KG1 (cell line): ENCODE results near the gene CAMK2N1.

Source experiments
- DNase-seq: peaks from one replicate; lab custom pipeline; 2025; lab: John Stamatoyannopoulos, UW

CAMK2N1 gene

DNA sequence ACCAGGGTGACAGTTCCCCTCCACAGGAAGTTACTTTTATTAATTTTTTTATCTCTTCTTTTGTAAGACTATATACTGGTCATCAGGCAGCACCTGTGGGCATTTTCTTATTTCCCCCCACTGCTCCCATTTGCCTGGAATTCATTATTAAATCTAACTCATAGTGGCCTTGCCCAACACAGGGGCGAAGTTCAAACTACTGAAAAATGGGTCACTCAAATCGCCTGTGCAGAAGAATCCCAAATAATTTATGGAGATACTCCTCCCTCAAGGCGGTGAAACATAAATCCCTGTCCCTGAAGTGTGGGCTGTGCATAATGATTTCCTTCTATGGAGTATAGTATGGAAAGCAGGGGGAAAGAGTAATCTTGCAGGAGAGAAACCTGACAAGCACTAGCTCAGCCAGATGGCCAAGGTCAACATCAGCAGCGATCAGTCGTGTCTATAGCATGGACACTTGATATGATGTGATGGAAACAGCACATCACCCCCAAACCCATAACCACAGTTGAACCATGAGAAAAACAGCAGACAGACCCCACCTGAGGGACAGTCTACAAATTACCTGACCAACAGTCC, 7.9 kb downstream of the CAMK2N1 start:
- no peak for DNase-seq

DNA sequence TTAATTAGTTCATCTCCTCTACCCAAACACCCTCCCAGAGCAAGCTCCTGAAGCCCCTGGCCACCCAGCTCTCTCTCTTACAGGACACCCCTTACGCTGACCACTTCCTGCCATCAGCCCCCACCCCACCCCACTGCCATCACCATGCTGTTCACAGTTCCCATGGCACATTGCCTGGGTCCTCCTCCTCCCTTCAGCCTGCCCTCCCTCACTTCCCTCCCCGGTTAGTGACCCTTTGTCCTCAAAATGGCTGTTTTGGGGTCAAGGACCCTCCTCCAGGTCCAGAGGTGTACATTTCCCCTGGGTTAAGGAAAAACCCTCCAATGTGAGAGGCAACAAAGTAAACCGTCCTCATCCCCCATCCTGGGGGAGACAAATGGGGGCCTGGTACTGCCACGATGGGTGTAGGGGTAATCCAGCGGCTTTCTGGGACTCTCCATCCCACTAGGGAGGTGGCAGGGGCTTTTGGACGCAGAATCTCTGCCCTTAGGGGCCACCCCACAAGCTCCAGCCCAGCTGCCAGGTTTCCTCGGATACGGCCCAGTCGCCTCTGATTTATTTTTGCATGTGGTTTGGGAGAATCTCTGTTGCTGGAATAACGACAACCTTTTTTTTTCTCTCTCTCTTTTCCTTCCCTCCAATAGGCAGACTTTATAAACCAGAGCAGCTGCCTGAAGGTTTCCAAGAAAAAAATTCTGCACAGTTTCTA, 8.5 kb downstream of the CAMK2N1 start:
- no peak for DNase-seq

DNA sequence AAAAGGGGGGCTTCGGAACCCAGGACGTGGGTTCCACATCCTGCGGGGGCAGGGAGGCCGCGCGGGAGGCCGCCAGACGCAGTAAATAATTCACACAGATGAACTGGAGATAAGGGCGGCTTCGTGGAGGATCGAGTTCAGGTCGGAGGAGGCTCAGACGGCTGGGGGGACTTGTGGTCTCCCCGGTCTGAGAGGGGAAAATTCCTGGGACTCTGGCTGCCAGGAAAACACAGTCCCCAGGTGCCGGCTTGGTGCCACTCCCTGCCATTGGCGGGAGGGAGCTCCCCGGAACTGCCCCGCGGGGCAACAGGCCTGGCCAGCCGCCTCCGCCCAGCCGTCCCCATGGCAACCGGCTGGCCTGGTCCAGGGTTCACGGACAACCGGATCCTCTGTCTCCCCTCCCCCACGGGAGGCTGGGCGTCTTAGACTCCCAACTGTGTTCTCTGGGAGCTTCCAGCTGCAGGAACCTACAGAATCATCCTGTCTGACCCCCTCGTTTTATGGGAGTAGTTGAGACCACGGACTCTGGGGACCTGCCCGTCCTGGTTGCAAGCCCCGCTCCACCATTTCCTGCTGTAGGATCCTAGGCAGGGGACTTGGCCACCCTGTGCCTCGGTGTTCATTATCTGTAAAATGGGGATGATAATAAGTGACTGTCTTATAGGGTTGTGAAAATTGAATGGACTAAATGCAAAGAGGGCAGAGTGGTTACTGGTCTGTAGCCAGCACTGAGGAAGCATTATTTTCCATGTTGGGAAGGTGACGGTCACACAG, 9.6 kb downstream of the CAMK2N1 start:
- no peak for DNase-seq

DNA sequence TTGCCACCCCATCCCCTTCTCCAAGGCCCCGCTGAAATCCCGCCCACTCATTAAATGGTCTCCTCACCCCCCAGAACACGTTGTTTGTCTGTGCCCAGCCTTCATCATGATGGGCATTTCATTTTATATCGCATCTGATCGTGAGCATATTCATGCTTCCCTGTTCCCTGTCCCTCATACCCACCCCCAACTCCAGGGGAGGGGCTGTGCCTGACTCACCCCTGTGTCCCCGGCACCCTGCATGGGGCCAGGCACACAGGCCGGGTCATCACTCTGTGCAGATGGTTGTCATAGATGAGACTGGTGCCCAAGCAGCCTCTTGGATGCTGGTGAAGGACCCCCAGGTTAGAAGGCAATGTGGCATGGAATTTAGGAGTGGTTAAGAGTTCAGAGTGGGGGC, 11.0 kb downstream of the CAMK2N1 start:
- DNase-seq, result no peak

DNA sequence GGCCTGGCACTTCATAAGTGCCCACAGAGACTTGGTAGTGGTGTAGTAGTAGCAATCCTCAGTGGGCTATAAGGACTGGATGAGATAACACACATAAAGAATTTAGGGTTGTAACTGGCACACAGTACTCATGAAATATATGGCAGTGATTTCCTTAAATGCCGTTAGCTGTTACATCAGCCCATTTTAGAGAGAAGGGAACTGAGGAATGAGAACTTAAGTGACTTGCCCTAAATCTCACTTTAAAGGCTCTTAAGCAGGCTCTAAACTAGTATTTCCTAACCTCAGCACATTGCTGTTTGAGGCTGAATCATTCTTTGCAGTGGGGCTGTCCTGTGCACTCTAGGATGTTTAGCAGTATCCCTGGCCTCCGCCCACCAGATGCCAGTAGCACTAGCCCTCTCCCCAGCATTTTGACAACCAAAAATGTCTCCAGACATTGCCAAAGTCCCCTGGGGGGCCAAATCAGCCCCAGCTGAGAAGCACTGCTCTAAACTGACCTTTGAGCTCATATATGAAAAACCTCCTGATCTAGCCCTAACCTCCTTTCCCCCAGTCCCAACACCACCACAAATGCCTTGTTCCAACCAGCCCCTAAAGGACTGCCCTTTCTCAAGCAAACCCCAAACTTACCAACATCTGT, 11.6 kb downstream of the CAMK2N1 start:
- DNase-seq, result no peak

DNA sequence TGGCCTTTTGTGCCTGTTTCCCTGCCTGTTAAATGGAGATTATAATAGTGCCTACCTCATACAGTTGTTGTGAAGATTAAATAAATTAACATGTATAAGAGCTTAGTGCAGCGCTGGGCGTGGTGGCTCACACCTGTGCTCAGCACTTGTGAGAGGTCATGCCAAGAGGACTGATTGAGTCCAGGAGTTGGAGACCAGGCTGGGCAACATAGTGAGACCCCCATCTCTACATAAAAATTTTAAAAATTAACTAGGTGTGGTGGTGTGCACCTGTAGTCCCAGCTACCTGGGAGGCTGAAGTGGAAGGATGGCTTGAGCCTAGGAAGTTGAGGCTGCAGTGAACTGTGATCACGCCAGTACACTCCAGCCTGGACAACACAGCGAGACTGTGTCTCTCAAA, 12.1 kb downstream of the CAMK2N1 start:
- no peak for DNase-seq

DNA sequence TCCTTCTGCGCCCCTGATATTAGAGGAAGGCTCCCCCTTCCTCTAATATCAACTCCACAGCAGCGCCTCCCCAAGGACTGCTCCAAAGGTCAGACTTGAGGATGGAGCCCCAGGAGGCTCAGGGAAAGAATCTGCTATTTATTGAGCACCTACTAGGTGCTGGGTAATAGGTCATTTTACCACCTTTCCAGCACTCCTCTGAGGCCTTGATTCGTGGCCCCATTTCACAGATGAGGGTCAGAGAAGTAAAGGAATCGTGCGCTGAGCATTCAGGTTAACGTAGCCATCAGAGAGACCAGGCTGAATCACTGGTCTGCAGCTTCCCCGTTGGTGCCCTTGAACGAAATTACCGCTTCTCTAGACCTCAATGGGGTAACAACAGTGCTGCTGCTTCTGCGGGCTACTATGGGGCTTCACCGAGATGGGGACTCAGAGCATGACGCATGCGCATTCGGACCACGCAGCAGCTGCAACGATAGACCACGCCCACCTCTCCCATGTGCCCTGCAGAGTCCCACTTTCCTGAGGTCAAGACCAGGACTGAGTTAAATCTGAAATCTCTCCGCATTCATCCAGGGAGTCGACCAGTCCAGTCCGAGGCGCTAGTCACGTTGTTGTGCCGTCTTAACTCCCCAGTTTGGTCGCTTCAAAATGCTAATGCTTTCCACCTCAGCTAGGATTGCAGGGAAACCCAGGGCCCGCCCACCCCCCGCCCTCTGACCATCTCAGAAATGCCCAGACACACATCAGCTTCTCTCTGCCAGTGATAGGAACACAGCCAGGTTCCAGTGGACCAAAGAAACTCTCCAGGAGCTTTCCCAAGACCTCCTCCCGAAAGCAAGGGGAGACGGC, 12.9 kb downstream of the CAMK2N1 start:
- DNase-seq, result no peak

DNA sequence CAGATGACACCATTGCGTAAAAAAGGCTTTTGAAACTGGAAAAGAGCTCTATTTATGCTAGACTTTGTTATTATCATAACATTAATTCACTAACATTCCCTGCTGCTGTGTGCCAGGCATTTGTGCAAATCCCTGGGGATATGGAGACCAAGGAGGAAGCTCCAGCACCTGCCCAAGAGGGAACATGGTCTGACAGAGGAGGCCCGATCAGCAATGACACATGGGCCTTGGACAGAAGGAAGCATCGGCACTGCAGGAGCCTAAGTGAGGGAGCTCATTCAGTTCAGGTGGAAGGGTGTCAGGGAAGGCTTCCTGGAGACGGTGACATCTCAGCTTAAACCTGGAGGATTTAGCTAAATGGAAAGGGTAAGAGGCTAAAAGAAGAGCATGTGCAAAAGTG, 13.9 kb downstream of the CAMK2N1 start:
- DNase-seq, result no peak

DNA sequence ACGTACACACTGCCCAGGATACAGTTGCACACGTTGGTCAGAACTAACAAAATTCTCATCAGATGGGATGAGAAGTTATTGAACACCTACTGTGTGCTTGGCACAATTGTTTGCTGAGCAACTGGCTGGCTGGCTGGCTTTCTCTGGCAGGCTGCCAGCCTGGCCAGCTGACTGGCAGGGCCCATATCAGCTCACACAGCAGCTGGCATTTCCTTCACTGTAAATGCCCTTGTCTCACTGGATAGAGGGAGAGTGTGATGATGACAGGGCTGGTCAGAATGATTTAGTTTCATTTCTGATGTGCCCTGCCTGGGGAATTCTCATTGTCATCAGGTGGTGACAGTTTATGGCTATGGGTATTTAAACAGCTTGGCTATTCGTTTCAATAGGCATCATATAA, 15.8 kb downstream of the CAMK2N1 start:
- no peak for DNase-seq

DNA sequence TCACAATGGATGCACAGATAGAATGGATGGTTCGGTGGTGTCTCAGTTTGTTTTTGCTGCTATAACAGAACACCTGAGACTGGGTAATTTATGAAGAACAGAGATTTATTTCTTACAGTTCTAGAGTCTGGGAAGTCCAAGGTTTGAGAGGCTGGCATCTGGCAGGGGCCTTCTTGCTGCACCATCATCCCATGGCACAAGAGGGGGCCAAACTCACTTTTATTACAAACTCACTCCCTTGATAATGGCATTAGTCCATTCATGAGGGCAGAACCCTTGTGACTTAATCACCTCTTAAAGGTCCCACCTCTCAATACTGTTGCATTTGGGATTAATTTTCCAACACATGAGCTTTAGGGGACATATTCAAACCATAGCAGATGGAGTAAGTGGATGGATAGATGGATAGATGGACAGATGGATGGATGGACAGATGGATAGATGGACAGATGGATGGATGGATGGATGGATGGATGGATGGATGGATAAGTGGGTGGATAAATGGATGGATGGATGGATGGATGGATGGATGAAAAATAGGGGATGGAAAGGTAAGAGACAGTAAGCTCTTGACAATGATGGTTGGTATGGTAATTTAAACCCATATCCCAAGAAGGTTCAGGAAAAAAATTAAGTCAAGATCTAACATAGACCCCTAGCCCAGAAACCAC, 16.5 kb downstream of the CAMK2N1 start:
- DNase-seq, result no peak

DNA sequence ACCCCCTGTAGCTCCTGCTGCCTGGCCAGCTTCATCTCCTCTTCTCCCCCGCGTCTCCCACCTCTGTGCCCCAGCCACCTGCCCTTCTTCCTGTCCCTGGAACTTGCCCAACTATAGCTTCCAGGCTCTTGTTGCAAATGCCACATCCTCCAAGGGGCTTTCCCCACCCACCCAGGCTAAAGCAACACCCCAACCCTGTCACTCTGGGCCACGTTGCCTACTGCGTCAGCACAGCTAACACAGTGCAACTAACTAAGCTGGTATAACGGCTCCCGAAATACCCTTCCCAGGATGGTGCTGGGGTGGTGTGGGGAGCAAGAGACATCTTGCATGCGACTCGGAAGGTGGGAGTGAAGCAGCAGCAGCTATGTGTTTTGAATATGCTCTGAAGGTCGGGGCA, 19.7 kb downstream of the CAMK2N1 start:
- DNase-seq, result no peak

DNA sequence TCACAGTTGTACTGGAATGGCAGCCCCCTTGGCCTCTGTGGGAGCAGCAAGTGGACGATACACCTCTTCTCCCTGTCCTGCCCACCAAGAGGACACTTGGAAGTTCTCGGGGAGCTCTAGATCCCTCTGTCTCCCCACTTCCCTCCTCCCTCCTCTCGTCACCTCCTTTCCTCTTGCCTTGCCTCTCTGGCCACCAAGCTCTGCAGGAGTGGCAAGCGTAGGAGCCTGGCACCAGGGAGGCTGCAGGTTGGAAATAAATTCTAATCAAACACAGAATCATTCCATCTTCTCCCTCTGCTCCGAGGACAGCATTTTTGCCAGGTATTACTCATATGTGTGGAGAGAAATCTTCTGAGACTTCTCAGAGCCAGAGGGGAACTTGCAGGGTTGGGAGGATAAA, 20.8 kb downstream of the CAMK2N1 start:
- no peak for DNase-seq

DNA sequence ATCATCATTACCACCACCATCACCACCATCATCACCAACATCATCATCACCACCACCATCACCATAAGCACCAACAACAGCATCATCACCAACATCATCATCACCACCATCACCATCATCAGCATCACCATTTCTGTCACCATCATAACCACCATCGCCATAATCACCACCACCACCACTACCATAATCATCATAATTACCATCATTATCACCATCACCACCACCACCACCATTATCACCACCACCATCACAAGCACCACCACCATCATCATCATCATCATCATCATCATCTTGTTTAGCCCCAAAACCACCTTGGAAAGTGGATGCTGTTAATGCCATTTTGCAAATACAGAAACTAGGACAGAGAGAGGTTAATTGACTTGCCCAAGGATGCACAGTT, 22.5 kb downstream of the CAMK2N1 start:
- DNase-seq, result no peak

DNA sequence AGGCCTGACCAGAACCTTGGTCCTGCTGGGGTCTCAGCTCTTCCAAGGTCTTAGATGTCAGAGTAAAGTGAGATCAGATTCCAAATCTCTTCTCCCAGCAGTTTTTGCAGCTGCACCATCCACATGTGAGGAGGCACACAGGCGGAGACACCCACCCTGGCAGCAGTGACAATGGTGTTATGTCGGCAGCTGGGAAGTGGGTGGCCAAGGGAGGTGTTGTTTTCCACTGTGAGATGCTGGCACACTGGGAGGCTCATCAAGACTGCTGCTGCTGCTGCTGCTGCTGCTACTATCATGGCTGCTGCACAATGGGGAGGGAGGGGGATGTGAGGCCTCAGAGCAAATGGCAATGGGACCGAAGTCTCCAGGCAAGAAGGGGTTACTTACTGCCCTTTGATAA, 23.6 kb downstream of the CAMK2N1 start:
- no peak for DNase-seq

DNA sequence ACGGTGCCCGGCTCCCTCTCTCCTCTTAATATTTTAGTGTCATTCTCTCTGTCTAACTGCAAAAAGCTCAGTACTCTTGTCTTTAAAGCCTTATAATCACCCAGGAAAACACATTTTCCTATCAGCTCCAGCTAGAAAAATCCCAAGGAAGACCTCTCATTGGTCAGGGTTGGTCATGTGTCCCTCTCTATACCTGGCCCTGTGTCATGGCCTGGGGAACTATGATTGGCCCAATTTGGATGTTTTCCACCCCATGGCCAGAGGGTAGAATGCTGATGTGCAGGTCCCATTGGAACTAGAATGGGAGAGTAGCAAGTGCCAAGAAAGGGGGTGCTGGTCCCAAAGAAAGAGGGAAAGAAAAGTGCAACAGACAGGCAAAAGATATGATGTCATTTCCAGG, 27.3 kb downstream of the CAMK2N1 start:
- DNase-seq, result no peak

DNA sequence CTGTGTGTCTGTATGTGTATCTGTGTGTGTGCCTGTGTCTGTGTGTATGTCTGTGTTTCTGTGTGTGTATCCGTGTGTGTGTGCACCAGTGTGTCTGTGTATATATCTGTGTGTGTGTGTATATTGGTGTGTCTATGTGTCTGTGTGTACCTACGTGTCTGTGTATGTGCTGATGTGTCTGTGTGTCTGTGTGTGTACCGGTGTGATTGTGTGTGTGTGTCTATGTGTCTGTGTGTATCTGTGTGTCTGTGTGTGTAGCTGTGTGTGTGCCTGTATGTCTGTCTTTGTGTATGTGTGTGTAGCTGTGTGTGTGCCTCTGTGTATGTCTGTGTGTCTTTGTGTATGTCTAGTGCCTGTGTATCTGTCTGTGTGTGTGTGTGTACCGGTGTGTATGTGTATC, 32.0 kb downstream of the CAMK2N1 start:
- no peak for DNase-seq

DNA sequence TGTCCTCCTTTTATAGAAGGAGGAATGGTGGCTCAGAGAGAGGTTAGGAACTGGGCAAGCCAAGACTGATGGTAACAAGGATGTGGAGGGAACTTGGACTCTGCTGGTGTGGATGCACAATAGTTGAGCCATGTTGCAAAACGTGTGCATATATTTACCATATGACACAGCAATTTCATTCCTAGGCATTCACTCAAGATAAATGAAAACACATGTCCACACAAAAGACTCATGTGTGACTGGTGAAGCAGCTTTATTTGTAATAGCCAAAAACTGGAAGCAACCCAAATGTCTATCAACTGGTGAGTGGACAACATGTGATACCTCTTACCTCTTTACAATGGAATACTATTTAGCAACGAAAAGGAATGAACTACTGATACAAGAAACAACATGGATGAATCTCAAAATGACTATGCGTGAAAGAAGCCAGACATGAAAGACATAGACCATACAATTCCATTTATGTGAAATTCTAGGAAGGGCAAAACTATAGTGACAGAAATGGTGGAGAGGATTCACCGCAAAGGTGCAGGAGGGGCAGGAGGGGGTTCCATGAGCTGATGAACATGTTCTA, 36.2 kb downstream of the CAMK2N1 start:
- no peak for DNase-seq

DNA sequence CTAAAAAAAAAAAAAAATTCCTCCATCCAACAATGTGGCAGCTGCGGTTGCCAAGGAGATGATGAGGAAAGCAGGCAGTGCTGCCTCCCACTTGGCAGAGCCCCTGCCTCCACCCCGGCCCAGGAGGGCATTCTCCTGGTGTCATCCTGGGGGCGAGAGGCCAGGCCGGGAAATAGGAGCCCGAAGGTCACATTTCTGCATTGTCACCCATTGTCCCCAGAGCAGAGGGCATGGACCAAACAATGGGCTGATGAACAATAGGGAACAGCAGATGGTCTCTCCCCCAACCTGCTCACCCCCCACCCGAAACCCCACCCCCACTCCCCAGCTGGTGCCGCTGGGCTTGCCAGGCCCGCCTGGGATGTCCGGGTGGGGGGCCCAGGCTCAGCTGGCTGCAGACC, 37.3 kb downstream of the CAMK2N1 start:
- DNase-seq, result no peak

DNA sequence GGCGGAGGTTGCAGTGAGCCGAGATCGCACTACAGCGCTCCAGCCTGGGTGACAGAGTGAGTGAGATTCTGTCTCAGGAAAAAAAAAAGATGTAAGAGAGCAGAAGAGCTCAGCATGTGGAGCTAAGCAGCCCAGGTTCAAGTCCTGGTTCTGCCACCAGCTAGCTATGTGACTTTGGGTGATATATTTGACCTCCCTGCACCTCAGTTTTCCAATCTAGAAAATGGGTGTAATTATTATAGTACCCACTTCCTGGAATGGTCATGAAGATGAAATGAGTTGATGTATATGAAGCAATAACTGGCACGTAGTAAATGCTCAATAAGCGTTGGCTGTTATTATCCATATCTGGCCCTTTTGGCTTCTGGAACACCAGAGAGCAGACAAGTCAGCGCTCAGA, 38.2 kb downstream of the CAMK2N1 start:
- no peak for DNase-seq

DNA sequence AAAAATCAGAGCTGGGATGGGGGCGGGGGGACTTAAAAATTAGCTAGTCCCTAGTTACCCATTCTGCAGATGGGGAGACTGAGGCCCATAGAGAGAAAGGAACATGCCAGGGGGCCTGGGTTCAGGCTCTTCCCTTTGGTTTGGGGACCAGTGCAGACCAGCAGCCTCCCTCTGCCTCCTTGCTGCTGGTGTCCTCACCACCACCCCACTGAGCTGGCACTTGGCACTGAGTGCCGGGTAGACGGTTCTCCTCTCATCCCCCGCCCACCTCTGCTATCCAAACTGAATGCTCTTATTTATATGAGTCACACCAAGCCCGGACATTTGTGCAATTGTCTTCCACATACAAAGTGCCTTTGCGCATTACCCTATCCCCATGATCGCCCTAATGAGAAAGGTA, 39.2 kb downstream of the CAMK2N1 start:
- no peak for DNase-seq

DNA sequence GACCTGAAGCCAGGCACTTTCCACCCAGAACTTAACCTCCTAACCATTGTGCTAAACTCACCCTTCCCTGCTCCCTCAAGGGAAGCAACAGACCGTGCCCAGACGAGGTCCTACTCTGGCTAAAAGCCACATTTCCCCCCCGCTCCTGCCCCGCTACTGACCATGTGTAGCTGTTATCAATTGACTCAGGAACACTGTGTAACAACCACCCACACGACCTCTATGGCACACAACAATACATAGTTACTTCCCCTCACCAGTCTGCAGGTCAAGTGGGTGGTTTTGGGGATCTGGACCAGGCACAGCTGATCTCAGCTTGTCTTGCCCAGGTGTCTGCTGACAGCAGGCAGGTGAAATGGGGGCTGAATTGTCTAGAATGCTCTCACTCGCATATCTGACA, 40.1 kb downstream of the CAMK2N1 start:
- DNase-seq, result no peak
